Measurements from ENCODE around the gene MAP3K8. TPM values are rescaled to one million over a fixed set of nuclear protein-coding genes. Genes with fewer than 3 reads are reported as not detected.

The MAP3K8 gene
- total RNA-seq, 1 donor from 2014 or later: 7.0 TPM

- intact Hi-C loops (cut with micrococcal nuclease): no loop called here
- H3K4me1 ChIP-seq: peaks cover 96% of the 10 kb centered on the region
- no peak for TF ChIP-seq CTCF (IDR thresholded peaks at IDR 0.05; ENCODE audit: borderline replicate concordance)
These were observed 2.2 kb downstream of the MAP3K8 start for GRCh38 chr10:30436191-30436611.

GRCh38 chr10:30436671-30437030 lies 2.7 kb downstream of the MAP3K8 start:
- H3K27me3 ChIP-seq (ENCODE audit: low read depth): no peaks in the 10 kb centered on the region
- no peak for TF ChIP-seq CTCF (IDR thresholded peaks at IDR 0.05; ENCODE audit: borderline replicate concordance)
- peaks cover 17% of the 10 kb centered on the region for H3K36me3 ChIP-seq
- peak overlapping the region; percentile 99 for H3K27ac ChIP-seq (replicated peaks)
- H3K4me1 ChIP-seq: peaks cover 96% of the 10 kb centered on the region
- H3K9me3 ChIP-seq (replicated peaks): no peaks in the 10 kb centered on the region
- no peak for DNase-seq
- H3K4me3 ChIP-seq: peak overlapping the region; percentile 91
- intact Hi-C loops (cut with micrococcal nuclease): no loop called here

More at GRCh38 chr10:30436191-30436611, 2.2 kb downstream of the MAP3K8 start:
- no peak for DNase-seq
- Histone ChIP-seq H3K4me3 (peak overlapping the region; percentile 91), H3K27ac (replicated peaks) (peak overlapping the region; percentile 99), H3K9me3 (replicated peaks) (no peaks in the 10 kb centered on the region), H3K27me3 (ENCODE audit: low read depth) (no peaks in the 10 kb centered on the region), H3K36me3 (peaks cover 17% of the 10 kb centered on the region)

GRCh38 chr10:30437031-30437841 lies 3.3 kb downstream of the MAP3K8 start:
- H3K4me1 ChIP-seq: peaks cover 96% of the 10 kb centered on the region
- H3K4me3 ChIP-seq: peak overlapping the region; percentile 91
- DNase-seq: no peak
- intact Hi-C loops (cut with micrococcal nuclease): no loop called here
- peak overlapping the region; percentile 99 for H3K27ac ChIP-seq (replicated peaks)
- peaks cover 23% of the 10 kb centered on the region for H3K36me3 ChIP-seq
- no peak for TF ChIP-seq CTCF (IDR thresholded peaks at IDR 0.05; ENCODE audit: borderline replicate concordance)
- no peaks in the 10 kb centered on the region for H3K9me3 ChIP-seq (replicated peaks)
- no peaks in the 10 kb centered on the region for H3K27me3 ChIP-seq (ENCODE audit: low read depth)

- H3K9me3 ChIP-seq (replicated peaks): no peaks in the 10 kb centered on the region
- peaks cover 96% of the 10 kb centered on the region for H3K4me1 ChIP-seq
- H3K27me3 ChIP-seq (ENCODE audit: low read depth): no peaks in the 10 kb centered on the region
- peak overlapping the region; percentile 91 for H3K4me3 ChIP-seq
- H3K36me3 ChIP-seq: peaks cover 28% of the 10 kb centered on the region
- intact Hi-C loops (cut with micrococcal nuclease): no loop called here
- DNase-seq: no peak
- peak overlapping the region; percentile 99 for H3K27ac ChIP-seq (replicated peaks)
- TF ChIP-seq CTCF (IDR thresholded peaks at IDR 0.05; ENCODE audit: borderline replicate concordance): no peak
These were observed 4.3 kb downstream of the MAP3K8 start for GRCh38 chr10:30438021-30438850.

GRCh38 chr10:30439931-30440330 lies 5.9 kb downstream of the MAP3K8 start:
- no peak for TF ChIP-seq CTCF (IDR thresholded peaks at IDR 0.05; ENCODE audit: borderline replicate concordance)
- no peaks in the 10 kb centered on the region for H3K9me3 ChIP-seq (replicated peaks)
- H3K4me1 ChIP-seq: peaks cover 98% of the 10 kb centered on the region
- H3K27me3 ChIP-seq (ENCODE audit: low read depth): no peaks in the 10 kb centered on the region
- DNase-seq: no peak
- no peak overlapping the region for H3K27ac ChIP-seq (replicated peaks)
- peaks cover 28% of the 10 kb centered on the region for H3K36me3 ChIP-seq
- intact Hi-C loops (cut with micrococcal nuclease): no loop called here
- H3K4me3 ChIP-seq: no peak overlapping the region

All from left ventricle myocardium inferior (tissue), 1 donor.